ENCODE results near the gene ZFAND3.
A peak's percentile ranks its signal among the peaks of the same experiment; 100 is the strongest.

Gene ZFAND3

DNA sequence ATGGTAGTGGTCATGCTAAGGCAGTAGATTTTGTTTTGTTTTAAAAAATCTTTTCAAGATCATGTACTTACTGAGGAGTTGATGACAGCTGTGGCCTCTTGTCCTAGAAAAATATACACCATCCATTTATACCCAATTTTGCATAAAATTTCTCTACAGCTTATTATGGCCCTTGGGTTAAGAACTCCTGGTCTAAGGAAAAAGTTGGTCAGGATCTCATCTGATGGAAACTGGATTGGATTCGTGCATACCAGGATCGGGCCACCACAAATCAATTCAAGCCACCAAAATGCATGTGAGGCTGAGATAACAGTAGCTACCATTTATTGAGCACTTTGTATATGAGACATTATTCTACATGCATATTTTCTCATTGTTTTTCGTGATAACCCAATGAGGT is 244.4 kb downstream of the ZFAND3 start:
- H3K9me3 Mint-ChIP-seq (ENCODE audit: low read depth), result no peaks in the 10 kb centered on the region
- no peak overlapping the region for H3K27ac Mint-ChIP-seq
- H3K4me1 Mint-ChIP-seq (ENCODE audit: low read depth), result peaks cover 3% of the 10 kb centered on the region
- H3K36me3 Mint-ChIP-seq, result peaks cover 30% of the 10 kb centered on the region
- no peaks in the 10 kb centered on the region for H3K27me3 Mint-ChIP-seq
- no peak overlapping the region for H3K4me3 Mint-ChIP-seq

DNA sequence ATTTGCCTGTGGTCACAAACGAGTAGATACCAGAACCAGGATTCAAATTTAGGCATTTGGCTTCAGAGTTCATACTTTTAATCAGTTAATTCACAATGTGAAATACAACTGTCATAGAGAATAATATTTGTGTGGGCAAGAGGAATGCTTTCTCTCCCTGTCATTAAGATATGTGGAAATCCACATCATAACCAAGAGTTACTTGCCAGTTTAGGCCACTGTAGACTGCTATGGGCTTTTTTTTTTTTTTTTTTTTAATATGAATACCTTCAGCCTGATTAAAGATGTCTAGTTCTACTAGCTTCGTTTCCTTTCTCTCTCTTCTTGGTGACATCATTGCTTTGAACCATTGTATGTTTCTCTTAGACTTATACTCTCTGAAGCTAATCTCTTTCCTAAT is 244.9 kb downstream of the ZFAND3 start:
- H3K4me1 Mint-ChIP-seq (ENCODE audit: low read depth), result peaks cover 6% of the 10 kb centered on the region
- H3K27ac Mint-ChIP-seq, result no peak overlapping the region
- no peaks in the 10 kb centered on the region for H3K9me3 Mint-ChIP-seq (ENCODE audit: low read depth)
- H3K4me3 Mint-ChIP-seq, result no peak overlapping the region
- peaks cover 33% of the 10 kb centered on the region for H3K36me3 Mint-ChIP-seq
- no peaks in the 10 kb centered on the region for H3K27me3 Mint-ChIP-seq

DNA sequence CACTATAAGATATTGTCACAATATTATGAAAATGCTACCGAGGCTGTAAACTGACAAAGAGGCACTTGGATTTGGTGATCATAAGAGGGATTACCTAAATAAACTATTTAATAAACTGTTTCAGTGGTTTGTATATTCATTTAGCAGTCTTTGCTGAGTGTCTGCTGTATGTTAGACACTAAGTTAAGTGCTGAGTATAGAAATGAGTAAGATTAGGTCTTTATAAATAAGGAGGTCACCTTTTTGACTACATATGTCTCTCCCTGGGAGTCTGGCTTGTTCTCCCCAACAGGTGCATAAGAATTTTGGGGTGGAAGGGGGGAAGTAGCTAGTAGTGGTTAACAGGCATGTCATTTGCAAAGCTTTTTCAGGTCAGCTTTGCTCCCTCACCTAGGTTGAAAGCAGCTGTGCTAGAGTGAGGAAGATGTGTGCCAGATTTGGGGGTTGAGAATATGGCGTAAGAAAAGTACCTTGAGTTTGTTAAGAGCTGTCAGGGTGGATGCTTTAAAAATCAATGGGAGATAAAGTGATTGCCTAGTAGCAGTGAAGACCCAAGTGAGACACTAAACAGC is 246.3 kb downstream of the ZFAND3 start:
- Mint-ChIP-seq H3K4me3 (no peak overlapping the region), H3K27me3 (no peaks in the 10 kb centered on the region), H3K27ac (no peak overlapping the region), H3K9me3 (ENCODE audit: low read depth) (no peaks in the 10 kb centered on the region), H3K36me3 (peaks cover 34% of the 10 kb centered on the region), H3K4me1 (ENCODE audit: low read depth) (peaks cover 9% of the 10 kb centered on the region)

DNA sequence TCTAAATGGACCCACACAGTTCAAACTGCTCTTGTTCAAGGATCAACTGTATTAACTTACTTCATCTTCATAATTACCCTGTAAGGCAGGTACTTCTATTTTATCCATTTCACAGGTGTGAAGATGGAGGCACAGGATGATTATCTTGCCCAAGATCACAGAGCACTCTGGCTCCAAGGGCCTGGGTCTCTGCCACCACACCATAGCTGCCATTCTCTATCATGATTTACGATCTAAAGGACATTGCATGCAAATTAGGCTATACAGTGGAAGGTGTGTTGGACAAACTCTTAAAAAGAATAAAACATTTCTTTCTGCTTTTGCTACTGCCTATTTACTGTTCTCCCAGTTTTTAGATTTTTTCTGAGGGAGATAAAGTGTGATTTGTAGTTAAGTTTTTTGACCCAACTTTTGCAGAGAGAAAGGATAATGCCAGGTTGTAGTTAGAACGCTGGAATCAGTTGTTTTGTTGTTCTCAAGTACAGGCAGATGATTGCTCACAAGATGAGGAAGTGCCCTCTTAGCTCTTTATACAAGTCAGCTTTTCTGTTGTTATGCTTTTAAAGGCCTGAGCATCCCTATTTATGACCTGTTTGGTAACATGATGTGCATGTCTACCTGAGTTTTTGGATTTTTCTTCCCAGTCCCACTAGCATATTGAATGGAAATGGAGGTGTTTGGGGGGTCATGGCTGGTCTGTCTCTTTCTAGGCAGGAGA is 247.9 kb downstream of the ZFAND3 start:
- H3K4me1 Mint-ChIP-seq (ENCODE audit: low read depth), result peaks cover 9% of the 10 kb centered on the region
- H3K9me3 Mint-ChIP-seq (ENCODE audit: low read depth), result no peaks in the 10 kb centered on the region
- no peak overlapping the region for H3K4me3 Mint-ChIP-seq
- peaks cover 24% of the 10 kb centered on the region for H3K36me3 Mint-ChIP-seq
- H3K27ac Mint-ChIP-seq, result peak overlapping the region; percentile 36
- H3K27me3 Mint-ChIP-seq, result no peaks in the 10 kb centered on the region

DNA sequence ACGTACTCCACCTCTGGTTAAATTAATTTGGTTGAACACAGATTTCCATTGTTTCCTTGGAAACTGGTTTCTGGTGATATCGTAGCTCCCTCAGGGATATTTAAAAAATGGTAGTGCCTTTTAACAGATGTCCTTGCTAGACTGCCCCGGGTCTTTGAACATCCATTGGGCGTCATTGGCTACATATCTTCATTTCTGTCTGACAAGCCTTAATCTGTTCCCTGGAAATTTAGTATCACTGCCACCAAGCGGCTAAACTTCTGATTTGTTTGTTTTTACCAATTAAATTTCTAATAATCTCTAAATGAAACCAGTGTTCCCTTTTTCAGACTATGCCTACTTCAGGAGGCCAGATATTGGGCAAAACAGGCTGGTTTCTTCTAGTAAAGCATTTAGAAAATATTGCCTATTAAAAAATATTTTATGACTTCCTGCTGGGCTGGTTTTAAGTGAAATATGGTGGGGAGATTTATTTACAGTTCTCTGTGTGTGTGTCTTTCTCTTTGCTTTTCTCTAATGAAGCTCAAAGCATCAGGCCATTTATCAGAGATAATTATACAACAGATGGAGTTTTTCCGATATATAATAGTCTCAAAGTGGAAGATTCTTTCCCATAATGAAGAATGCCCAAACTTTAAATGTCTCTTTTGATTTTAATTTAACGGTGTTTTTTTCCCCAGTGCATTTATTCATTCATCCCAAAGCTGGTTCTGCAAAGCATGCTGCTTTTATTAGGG is 249.5 kb downstream of the ZFAND3 start:
- H3K27me3 Mint-ChIP-seq, result no peaks in the 10 kb centered on the region
- peaks cover 19% of the 10 kb centered on the region for H3K36me3 Mint-ChIP-seq
- H3K4me1 Mint-ChIP-seq (ENCODE audit: low read depth), result peaks cover 9% of the 10 kb centered on the region
- H3K27ac Mint-ChIP-seq, result no peak overlapping the region
- H3K9me3 Mint-ChIP-seq (ENCODE audit: low read depth), result no peaks in the 10 kb centered on the region
- H3K4me3 Mint-ChIP-seq, result no peak overlapping the region

DNA sequence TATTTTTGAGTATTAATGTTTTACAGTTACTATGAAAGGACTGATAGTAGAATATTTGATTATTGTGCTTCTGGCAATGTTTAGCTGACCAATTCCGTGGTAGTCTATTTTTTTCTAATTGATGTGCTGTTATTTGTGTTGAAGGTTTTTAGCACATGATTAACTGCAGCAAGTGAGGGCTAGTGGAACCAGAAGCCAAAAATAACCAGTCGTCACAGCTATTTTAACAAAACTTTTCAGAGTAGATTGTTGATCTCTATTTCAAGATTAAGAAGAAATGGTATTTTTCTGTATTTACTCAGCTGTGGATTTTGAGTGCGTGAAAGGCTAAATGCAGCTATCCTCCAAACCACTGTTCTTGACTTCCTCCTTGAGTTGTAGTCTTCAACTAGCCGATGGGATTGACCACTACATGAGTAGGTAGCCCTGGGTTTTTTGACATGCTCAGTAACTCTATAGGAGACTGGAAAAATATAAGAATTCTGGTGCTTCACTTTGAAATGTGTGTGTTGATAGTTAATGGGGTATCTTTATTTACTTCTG is 258.0 kb downstream of the ZFAND3 start:
- Mint-ChIP-seq H3K4me3 (no peak overlapping the region), H3K4me1 (ENCODE audit: low read depth) (peaks cover 7% of the 10 kb centered on the region), H3K9me3 (ENCODE audit: low read depth) (no peaks in the 10 kb centered on the region), H3K27ac (no peak overlapping the region), H3K27me3 (no peaks in the 10 kb centered on the region), H3K36me3 (peaks cover 30% of the 10 kb centered on the region)

DNA sequence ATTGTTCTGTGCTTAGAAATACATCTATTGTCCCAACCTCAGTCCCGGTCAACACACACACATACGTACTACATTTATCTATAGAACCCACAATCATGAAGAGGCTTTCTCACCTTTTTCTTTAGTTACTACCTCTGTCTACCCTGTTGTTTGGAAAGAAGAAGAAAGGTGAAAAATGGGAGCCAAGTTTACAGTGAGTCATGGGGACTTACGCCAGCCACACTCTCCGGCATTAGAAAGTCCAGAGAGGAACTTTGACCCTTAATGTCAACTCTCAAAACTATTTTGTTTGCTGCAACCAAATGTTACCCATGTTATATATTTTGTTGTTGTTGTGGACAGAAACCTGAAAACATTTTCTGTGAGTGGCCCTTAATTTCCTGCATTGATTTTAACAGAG is 259.1 kb downstream of the ZFAND3 start:
- Mint-ChIP-seq H3K27me3 (no peaks in the 10 kb centered on the region), H3K27ac (no peak overlapping the region), H3K4me1 (ENCODE audit: low read depth) (peaks cover 7% of the 10 kb centered on the region), H3K4me3 (no peak overlapping the region), H3K9me3 (ENCODE audit: low read depth) (no peaks in the 10 kb centered on the region), H3K36me3 (peaks cover 33% of the 10 kb centered on the region)

DNA sequence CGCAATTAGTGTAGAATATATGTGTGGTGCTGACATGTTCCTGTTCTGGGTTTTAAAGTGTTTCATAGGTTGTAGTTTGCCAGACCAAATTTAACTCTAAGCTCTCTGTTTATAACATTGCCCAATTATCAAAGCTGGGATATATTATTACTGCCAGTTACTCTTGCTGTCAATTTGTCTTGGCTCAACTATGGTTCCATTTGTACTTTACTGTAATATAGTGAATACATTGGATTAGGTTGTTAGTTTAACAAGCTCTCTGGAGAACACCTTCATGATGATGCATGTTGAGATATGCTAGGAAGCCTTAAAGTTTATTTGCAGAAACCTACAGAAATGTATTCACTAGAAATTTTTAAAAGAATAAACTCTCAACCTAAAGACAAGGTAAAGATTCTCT is 259.6 kb downstream of the ZFAND3 start:
- peaks cover 34% of the 10 kb centered on the region for H3K36me3 Mint-ChIP-seq
- no peak overlapping the region for H3K27ac Mint-ChIP-seq
- H3K4me3 Mint-ChIP-seq, result no peak overlapping the region

DNA sequence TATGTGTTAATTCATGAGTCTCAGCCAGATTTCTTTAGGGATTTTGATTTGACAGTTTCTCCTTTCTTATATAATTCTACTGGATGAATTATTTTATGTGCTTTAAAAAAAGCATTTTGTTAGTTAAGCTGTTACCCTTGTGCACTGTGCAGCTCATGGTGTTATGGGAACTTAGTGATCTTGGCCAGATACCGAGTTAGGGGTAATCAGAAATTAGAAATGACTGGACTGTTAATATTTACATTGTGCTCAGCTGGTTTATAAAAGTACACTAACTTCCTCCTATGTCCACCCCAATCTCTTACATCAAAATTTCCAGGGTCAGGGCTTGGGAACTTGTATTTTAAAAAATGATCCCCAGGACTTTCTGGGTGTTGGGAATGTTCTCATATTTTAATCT is 260.0 kb downstream of the ZFAND3 start:
- no peak overlapping the region for H3K4me3 Mint-ChIP-seq
- H3K36me3 Mint-ChIP-seq, result peaks cover 39% of the 10 kb centered on the region
- no peak overlapping the region for H3K27ac Mint-ChIP-seq
- peaks cover 7% of the 10 kb centered on the region for H3K4me1 Mint-ChIP-seq (ENCODE audit: low read depth)
- H3K9me3 Mint-ChIP-seq (ENCODE audit: low read depth), result no peaks in the 10 kb centered on the region
- H3K27me3 Mint-ChIP-seq, result no peaks in the 10 kb centered on the region

More for the DNA sequence above, 259.6 kb downstream of the ZFAND3 start:
- Mint-ChIP-seq H3K4me1 (ENCODE audit: low read depth) (peaks cover 7% of the 10 kb centered on the region), H3K27me3 (no peaks in the 10 kb centered on the region), H3K9me3 (ENCODE audit: low read depth) (no peaks in the 10 kb centered on the region)

DNA sequence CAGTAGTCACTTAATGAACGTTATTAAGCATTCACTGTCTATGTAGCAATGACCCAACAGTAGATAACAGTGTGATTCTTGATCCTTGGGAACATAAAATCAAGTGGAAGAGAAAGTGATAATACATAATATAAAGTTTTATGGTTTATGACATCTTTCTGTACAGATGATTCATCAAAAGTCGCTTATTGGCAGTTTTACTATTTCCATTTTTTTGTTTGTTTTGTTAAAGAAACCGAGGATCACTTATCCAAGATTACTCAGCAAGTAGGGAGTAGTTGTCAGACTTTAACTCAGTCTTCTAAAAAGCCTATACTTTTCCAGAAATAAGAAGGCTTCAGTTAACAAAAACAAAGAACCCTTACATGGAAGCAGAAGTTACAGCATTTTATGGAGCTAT is 260.8 kb downstream of the ZFAND3 start:
- no peak overlapping the region for H3K4me3 Mint-ChIP-seq
- H3K4me1 Mint-ChIP-seq (ENCODE audit: low read depth), result peaks cover 7% of the 10 kb centered on the region
- no peaks in the 10 kb centered on the region for H3K9me3 Mint-ChIP-seq (ENCODE audit: low read depth)
- H3K36me3 Mint-ChIP-seq, result peaks cover 37% of the 10 kb centered on the region
- no peaks in the 10 kb centered on the region for H3K27me3 Mint-ChIP-seq
- H3K27ac Mint-ChIP-seq, result no peak overlapping the region

DNA sequence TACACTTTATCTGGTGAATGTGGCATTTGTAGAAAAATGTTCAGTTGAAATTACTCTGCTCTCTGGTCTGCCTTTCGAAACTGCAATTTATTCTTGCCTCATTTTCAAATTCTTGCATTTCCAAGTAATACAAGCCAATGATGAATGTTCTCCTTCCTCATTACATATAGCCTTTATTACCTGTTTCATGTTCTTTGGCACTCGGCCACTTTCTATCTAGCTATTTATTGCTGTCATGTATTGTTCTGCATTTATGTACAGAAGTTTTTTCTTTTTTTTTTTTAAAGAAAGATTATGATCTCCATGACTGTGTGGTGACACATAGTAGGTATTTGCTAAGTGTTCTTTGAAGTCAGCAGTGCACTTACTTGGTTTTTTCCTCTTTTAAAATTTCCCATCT is 261.4 kb downstream of the ZFAND3 start:
- H3K36me3 Mint-ChIP-seq, result peaks cover 41% of the 10 kb centered on the region
- peaks cover 8% of the 10 kb centered on the region for H3K4me1 Mint-ChIP-seq (ENCODE audit: low read depth)
- no peaks in the 10 kb centered on the region for H3K9me3 Mint-ChIP-seq (ENCODE audit: low read depth)
- H3K27me3 Mint-ChIP-seq, result no peaks in the 10 kb centered on the region
- no peak overlapping the region for H3K27ac Mint-ChIP-seq
- H3K4me3 Mint-ChIP-seq, result no peak overlapping the region

DNA sequence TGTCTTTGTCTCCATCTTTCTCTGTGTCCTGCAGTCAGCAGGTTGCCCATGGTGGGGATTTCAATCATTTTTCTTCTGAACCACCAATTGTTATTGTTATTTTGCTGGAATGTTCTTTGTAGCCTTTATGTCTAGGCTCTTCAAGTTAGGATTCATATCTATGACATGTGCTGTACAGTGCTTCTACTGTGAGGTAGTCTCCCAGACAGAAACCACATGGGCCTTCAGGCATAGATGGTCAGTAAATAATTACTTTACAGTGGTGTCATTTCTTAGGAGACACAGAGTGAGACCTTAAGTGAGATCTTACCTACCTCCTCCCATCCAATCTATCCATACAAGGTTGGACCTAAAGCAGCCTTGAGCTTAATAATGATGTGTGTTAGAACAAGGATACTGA is 265.5 kb downstream of the ZFAND3 start:
- H3K4me3 Mint-ChIP-seq, result no peak overlapping the region
- H3K9me3 Mint-ChIP-seq (ENCODE audit: low read depth), result no peaks in the 10 kb centered on the region
- no peak overlapping the region for H3K27ac Mint-ChIP-seq
- no peaks in the 10 kb centered on the region for H3K27me3 Mint-ChIP-seq
- H3K36me3 Mint-ChIP-seq, result peaks cover 42% of the 10 kb centered on the region
- H3K4me1 Mint-ChIP-seq (ENCODE audit: low read depth), result peaks cover 6% of the 10 kb centered on the region

DNA sequence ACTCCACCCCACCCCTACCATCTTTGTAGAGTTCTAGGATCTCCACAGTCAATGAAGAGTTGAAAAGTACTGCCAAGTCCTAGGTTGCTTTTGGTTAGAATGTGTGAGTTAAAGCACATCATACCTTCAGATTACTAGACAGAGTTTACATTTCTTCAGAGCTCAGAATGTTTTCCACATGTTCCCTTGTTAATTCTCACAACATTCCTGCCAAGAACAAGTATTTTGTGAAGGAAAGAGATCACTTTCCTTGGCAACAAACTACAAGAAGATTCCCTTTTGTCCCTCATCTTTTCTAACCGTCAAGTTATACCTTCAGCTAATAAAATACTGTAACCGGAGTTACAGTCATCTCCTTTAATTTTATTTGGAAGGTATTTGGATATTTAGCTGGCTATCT is 266.8 kb downstream of the ZFAND3 start:
- Mint-ChIP-seq H3K9me3 (ENCODE audit: low read depth) (no peaks in the 10 kb centered on the region), H3K4me3 (no peak overlapping the region), H3K4me1 (ENCODE audit: low read depth) (peaks cover 7% of the 10 kb centered on the region), H3K36me3 (peaks cover 38% of the 10 kb centered on the region), H3K27me3 (no peaks in the 10 kb centered on the region), H3K27ac (no peak overlapping the region)

DNA sequence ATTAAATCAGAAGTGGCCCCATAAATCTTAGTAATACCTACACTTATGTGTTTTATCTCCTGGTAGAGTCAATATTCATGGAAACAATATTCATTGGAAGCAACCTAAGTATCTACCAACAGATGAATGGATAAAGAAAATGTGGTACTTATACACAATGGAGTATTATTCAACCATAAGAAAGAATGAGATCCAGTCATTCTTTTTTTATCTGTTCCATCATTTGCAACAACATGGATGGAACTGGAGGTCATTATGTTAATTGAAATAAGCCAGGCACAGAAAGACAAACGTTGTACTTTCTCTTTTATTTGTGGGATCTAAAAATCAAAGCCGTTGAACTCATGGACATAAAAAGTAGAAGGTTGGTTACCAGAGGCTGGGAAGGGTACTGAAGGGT is 268.5 kb downstream of the ZFAND3 start:
- Mint-ChIP-seq H3K27ac (no peak overlapping the region), H3K36me3 (peaks cover 33% of the 10 kb centered on the region), H3K27me3 (no peaks in the 10 kb centered on the region), H3K4me1 (ENCODE audit: low read depth) (peaks cover 7% of the 10 kb centered on the region), H3K9me3 (ENCODE audit: low read depth) (no peaks in the 10 kb centered on the region), H3K4me3 (no peak overlapping the region)

DNA sequence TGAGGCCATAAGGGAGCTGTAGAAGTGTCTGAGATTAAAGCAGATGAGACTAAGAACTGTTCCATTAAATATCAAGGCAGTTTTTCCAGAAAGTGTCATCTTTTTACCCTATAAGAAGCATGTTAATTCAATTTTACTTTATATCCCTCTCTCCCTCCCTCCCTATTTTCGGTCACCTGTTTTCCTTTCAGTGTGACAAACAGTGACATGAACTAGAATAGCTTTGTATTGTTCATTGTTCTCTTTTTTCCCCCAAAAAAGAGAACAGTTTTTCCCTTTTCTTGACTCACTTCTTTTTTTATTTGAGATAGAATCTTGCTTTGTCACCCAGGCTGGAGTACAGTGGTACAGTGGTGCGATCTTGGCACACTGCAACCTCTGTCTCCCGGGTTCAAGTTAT is 269.3 kb downstream of the ZFAND3 start:
- no peaks in the 10 kb centered on the region for H3K9me3 Mint-ChIP-seq (ENCODE audit: low read depth)
- peaks cover 7% of the 10 kb centered on the region for H3K4me1 Mint-ChIP-seq (ENCODE audit: low read depth)
- no peak overlapping the region for H3K27ac Mint-ChIP-seq
- H3K27me3 Mint-ChIP-seq, result no peaks in the 10 kb centered on the region
- H3K36me3 Mint-ChIP-seq, result peaks cover 28% of the 10 kb centered on the region
- no peak overlapping the region for H3K4me3 Mint-ChIP-seq

Data from activated naive CD8-positive, alpha-beta T cell (primary cell).